GM06990 (cell line): ENCODE results near the gene VSX1.
A peak's percentile ranks its signal among the peaks of the same experiment; 100 is the strongest.

Experiments
- DNase-seq: peaks from one replicate; pipeline ENCODE4 v3.0.0-alpha.2; 2011; ENCODE audit not compliant: insufficient read length; ENCODE audit errors: extremely low read depth
- H3K27me3 ChIP-seq: replicated peaks from 2 replicates; pipeline ENCODE4 v1.6.0; 2011; ENCODE audit warnings: low read length; ENCODE audit not compliant: control insufficient read depth, insufficient read depth
- H3K36me3 ChIP-seq: 2 replicates; pipeline ENCODE4 v1.5.1; 2011; ENCODE audit warnings: low read length; ENCODE audit not compliant: control insufficient read depth, insufficient read depth
- H3K4me3 ChIP-seq: replicated peaks from 2 replicates; pipeline ENCODE4 v1.5.1; 2011; ENCODE audit warnings: low read depth, mild to moderate bottlenecking, control low read depth, low read length
- TF ChIP-seq, protein P1 (sequence below): IDR thresholded peaks from 2 replicates; pipeline ENCODE4 v1.5.1; 2011; ENCODE audit warnings: low read length, control low read depth, mild to moderate bottlenecking, inconsistent platforms; ENCODE audit not compliant: insufficient read depth, poor library complexity, severe bottlenecking

VSX1 gene

DNA sequence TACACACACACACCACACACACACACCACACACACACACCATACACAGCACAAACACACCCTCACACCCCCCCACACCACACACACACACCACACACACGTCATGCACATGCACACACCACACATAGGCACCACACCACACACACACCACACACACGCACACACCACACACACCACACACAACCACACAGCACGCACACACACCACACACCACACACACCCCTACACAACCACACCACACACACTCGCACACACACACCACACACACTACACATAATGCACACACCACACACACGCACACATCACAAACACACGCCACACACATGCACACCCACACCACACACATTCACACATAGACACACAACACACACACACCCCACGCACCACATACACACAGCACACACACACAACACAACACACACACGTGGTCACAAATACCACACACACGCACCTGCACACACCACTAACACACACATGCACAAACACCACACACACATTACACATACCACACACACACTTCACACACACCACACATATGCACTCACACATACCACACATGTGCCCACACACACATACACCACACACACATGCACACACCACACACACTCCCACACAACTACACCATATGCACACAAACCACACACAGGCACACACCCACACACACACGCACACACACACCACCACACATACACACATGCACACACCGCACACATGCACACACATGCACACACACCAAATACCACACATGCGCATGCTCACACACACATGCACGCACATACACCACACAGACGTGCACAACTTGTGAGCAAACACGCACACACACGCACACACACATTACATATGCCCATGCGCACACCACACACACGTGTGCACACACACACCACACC, 14.6 kb downstream of the VSX1 start:
- no peak for DNase-seq

DNA sequence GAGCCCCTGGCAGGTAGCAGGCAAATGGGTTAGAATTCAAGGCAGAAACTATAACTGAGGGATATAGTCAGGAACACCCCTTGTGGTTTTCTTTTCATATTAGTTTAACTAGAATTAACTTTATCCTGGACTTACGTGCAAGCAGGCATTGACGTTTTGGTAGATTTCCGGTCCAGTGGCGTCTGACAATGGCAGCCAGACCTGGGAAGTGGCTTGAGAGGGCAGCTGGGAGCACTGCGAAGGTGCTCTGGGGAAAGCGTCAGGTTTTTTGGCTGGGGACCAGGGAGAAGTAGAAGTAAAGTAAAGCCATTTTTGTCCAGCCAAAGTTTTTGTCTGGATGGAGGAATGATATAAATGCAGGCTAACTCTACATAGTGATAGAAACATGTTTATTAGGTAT, 15.6 kb downstream of the VSX1 start:
- H3K4me3 ChIP-seq: no peak overlapping the region
- no peak for DNase-seq
- H3K27me3 ChIP-seq: peaks cover 2% of the 10 kb centered on the region
- TF ChIP-seq, protein P1, sequence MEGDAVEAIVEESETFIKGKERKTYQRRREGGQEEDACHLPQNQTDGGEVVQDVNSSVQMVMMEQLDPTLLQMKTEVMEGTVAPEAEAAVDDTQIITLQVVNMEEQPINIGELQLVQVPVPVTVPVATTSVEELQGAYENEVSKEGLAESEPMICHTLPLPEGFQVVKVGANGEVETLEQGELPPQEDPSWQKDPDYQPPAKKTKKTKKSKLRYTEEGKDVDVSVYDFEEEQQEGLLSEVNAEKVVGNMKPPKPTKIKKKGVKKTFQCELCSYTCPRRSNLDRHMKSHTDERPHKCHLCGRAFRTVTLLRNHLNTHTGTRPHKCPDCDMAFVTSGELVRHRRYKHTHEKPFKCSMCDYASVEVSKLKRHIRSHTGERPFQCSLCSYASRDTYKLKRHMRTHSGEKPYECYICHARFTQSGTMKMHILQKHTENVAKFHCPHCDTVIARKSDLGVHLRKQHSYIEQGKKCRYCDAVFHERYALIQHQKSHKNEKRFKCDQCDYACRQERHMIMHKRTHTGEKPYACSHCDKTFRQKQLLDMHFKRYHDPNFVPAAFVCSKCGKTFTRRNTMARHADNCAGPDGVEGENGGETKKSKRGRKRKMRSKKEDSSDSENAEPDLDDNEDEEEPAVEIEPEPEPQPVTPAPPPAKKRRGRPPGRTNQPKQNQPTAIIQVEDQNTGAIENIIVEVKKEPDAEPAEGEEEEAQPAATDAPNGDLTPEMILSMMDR: no peak
- H3K36me3 ChIP-seq: no peaks in the 10 kb centered on the region

More for the DNA sequence above, 14.6 kb downstream of the VSX1 start:
- peaks cover 2% of the 10 kb centered on the region; the same call in 1 of the 2 replicates for H3K27me3 ChIP-seq
- H3K36me3 ChIP-seq: no peaks in the 10 kb centered on the region
- TF ChIP-seq, protein P1: no peak
- H3K4me3 ChIP-seq: no peak overlapping the region

DNA sequence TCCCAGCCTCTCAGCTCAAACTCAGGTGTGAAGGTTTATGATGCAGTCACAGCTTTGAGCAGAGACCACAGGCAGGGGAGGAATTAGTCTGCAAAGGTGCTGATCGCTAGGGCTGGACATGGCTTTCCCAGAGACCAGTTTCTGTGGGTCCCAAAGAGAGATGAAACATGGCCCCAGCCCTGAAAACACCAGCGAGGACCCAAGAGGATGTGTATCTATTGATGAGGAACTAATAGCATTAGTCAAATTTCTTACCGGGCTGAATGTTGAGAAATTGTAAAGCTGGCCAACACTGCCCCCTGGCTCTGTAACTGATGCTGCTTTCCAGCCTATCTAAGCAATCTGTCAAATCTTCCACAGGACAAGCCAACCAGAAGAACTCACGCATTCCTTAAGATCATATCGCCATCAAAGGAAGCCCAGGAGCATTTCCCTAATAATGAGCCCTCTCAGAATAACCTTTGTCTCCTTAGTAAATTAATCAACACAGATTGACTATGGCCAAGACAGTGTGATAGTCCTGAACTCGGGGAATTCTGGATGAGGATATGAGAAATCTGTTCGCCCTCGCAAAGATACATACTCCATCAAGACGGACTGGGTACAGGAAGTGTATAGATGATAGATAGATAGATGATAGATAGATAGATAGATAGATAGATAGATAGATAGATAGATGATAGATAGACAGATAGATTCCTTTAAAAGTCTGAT, 16.2 kb downstream of the VSX1 start:
- Histone ChIP-seq H3K27me3 (peaks cover 2% of the 10 kb centered on the region), H3K36me3 (no peaks in the 10 kb centered on the region), H3K4me3 (no peak overlapping the region)
- TF ChIP-seq, protein P1: peak; percentile 70
- no peak for DNase-seq

DNA sequence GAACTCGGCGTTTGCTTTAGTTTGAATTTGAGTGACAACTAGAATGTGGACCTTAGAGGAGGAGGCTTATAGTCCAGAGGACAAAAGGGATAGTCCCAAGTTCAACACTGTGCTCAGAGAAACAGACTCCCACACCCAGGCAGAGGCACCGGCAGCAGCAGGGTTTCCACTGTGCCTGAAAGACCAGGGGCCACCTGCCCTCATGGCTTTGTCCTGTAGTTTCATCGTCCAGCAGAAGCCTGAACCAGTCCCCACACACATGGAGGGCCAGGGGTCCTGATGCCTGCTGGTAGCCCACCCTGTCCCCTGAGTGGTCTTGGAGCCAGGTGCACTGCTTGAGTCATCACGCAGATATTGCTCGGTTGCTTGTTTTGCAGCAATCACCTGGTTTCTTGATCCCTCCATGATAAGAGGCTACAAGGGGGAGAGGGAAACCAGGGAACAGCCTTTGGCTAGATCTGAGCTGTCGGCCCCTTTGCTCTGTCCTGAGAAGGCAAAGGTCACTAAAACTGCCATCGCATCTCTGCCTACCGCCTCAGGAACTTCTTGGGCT, 16.8 kb downstream of the VSX1 start:
- no peaks in the 10 kb centered on the region for H3K36me3 ChIP-seq
- no peak overlapping the region for H3K4me3 ChIP-seq
- DNase-seq: no peak
- peaks cover 2% of the 10 kb centered on the region for H3K27me3 ChIP-seq
- TF ChIP-seq, protein P1: no peak

DNA sequence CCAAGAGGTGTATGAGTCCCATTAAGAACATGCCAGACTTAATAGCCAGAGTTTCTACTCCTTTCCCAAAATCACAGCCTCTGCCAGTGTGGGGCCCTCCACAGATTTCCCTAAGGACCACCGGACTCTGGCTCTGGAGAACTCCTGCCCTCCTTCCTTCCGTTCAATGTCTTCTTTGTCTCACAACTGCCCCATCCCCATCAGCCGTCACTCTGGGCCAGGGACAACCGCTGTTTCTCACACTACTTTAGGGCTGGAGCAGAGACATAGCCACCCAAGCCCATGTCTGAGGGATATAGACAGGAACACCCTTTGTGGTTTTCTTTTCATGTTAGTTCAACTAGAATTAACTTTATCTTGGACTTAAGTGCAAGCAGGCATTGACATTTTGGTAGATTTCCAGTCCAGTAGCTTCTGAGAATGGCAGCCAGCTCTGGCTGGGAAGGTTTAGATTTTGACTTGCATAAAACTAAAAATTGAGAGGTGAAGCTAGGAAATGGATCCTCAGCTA, 17.3 kb downstream of the VSX1 start:
- Histone ChIP-seq H3K4me3 (no peak overlapping the region), H3K36me3 (no peaks in the 10 kb centered on the region), H3K27me3 (peaks cover 2% of the 10 kb centered on the region)
- no peak for DNase-seq
- TF ChIP-seq, protein P1: no peak
